SK-N-SH (cell line): ENCODE data around the gene CALML4. TPM values are rescaled to one million over a fixed set of nuclear protein-coding genes. Genes with fewer than 3 reads are reported as not detected.

Source experiments
- CTCF ChIA-PET: fragments of 300-600, 350-600 bp; formaldehyde crosslinking; extraction: SDS; loops from one replicate; lab custom pipeline; 2021; lab: Yijun Ruan, JAX
- POLR2A ChIA-PET: fragments of 350-600 bp; sonication (Branson Sonifier 250); formaldehyde crosslinking; extraction: SDS; loops from one replicate; lab custom pipeline; 2020; ENCODE audit warnings: antibody characterized with exemption, inconsistent platforms; lab: Yijun Ruan, JAX
- DNase-seq: peaks from one replicate; pipeline ENCODE4 v3.0.0; 2012
- H2AFZ ChIP-seq: fragments of 200-600 bp; sonication (generic); 2 replicates; pipeline ENCODE4 v1.8.1; 2016; ENCODE audit warnings: antibody characterized with exemption, mild to moderate bottlenecking, low read depth
- H3F3A ChIP-seq: fragments of 200-600 bp; sonication (generic); replicated peaks from 2 replicates; pipeline ENCODE3; 2016; ENCODE audit warnings: antibody characterized with exemption, mild to moderate bottlenecking; ENCODE audit not compliant: insufficient read depth
- H3K27ac ChIP-seq, 2 experiments: fragments of 200-500 bp in 1 of 2; fragments of 200-600 bp in 1 of 2; sonication (Bioruptor generic) in 1 of 2; sonication (generic), shearing (Covaris generic) in 1 of 2; 2 replicates each; pipeline versions ENCODE4 v1.5.1 to v1.6.1; 2014 to 2016; ENCODE audit warnings: low read depth in 2 of 2, inconsistent platforms in 1 of 2, low read length in 1 of 2, mild to moderate bottlenecking in 1 of 2, mixed read lengths in 1 of 2
- H3K27me3 ChIP-seq: fragments of 200-600 bp; sonication (generic), shearing (Covaris generic); 2 replicates; pipeline ENCODE4 v1.6.1; 2016; ENCODE audit warnings: mixed run types; ENCODE audit not compliant: insufficient read depth
- H3K36me3 ChIP-seq, 2 experiments: fragments of 200-500 bp in 1 of 2; fragments of 200-600 bp in 1 of 2; sonication (Bioruptor generic) in 1 of 2; sonication (generic) in 1 of 2; replicated peaks in 1 of 2; 2 replicates each; pipeline versions ENCODE3 to v1.5.1; 2014 to 2016; ENCODE audit warnings: low read length in 1 of 2, mild to moderate bottlenecking in 1 of 2; ENCODE audit not compliant: insufficient read depth in 2 of 2, control insufficient read depth in 1 of 2
- H3K4me1 ChIP-seq, 2 experiments: fragments of 200-500 bp in 1 of 2; fragments of 200-600 bp in 1 of 2; sonication (Bioruptor generic) in 1 of 2; sonication (generic), shearing (Covaris generic) in 1 of 2; 2 replicates each; pipeline versions ENCODE4 v1.5.1 to v1.6.1; 2014 to 2016; ENCODE audit warnings: low read depth in 1 of 2, low read length in 1 of 2, mixed run types in 1 of 2; ENCODE audit not compliant: insufficient read depth in 2 of 2, control insufficient read depth in 1 of 2
- H3K4me2 ChIP-seq: fragments of 200-600 bp; sonication (generic), shearing (Covaris generic); 2 replicates; pipeline ENCODE4 v1.6.1; 2017; ENCODE audit warnings: mixed run types
- H3K4me3 ChIP-seq, 2 experiments: fragments of 200-500 bp in 1 of 2; fragments of 200-600 bp in 1 of 2; sonication (Bioruptor generic) in 1 of 2; sonication (generic), shearing (Covaris generic) in 1 of 2; 2 replicates each; pipeline versions ENCODE4 v1.5.1 to v1.8.1; 2014 to 2016; ENCODE audit warnings: low read depth in 2 of 2, inconsistent platforms in 1 of 2, low read length in 1 of 2, mild to moderate bottlenecking in 1 of 2, mixed read lengths in 1 of 2, moderate library complexity in 1 of 2
- H3K79me2 ChIP-seq: fragments of 200-600 bp; sonication (generic); 2 replicates; pipeline ENCODE4 v1.8.1; 2017; ENCODE audit warnings: mild to moderate bottlenecking; ENCODE audit not compliant: insufficient read depth
- H3K9ac ChIP-seq: fragments of 200-600 bp; sonication (generic); 2 replicates; pipeline ENCODE4 v1.6.1; 2017; ENCODE audit warnings: mixed run types
- H3K9me2 ChIP-seq: fragments of 200-600 bp; sonication (generic); 2 replicates; pipeline ENCODE4 v1.6.1; 2017; ENCODE audit warnings: mixed run types
- H3K9me3 ChIP-seq: fragments of 200-600 bp; sonication (generic); 2 replicates; pipeline ENCODE4 v1.6.1; 2017; ENCODE audit warnings: mixed run types, mild to moderate bottlenecking, moderate library complexity
- H4K20me1 ChIP-seq: fragments of 200-600 bp; sonication (generic); 2 replicates; pipeline ENCODE4 v1.6.1; 2017; ENCODE audit warnings: mild to moderate bottlenecking, mixed run types; ENCODE audit not compliant: insufficient read depth
- EZH2phosphoT487 ChIP-seq: fragments of 200-600 bp; sonication (generic); IDR thresholded peaks from 2 replicates; pipeline ENCODE4 v1.6.1; 2017; ENCODE audit warnings: low read depth, mixed run types, mild to moderate bottlenecking, antibody characterized with exemption, moderate library complexity, borderline replicate concordance
- FOSL2 ChIP-seq: IDR thresholded peaks from 2 replicates; pipeline ENCODE4 v1.4.0; 2012; ENCODE audit warnings: low read depth, mild to moderate bottlenecking, moderate library complexity, borderline replicate concordance
- FOXM1 ChIP-seq: IDR thresholded peaks from 2 replicates; pipeline ENCODE4 v1.4.0; 2012; ENCODE audit warnings: low read depth, mild to moderate bottlenecking
- JUND ChIP-seq: IDR thresholded peaks from 2 replicates; pipeline ENCODE4 v1.4.0; 2012
- NRF1 ChIP-seq: IDR thresholded peaks from 2 replicates; pipeline ENCODE4 v1.6.1; 2012; ENCODE audit warnings: low read depth, mild to moderate bottlenecking, low read length
- RFX5 ChIP-seq: IDR thresholded peaks from 2 replicates; pipeline ENCODE4 v1.6.1; 2012; ENCODE audit warnings: mild to moderate bottlenecking, improper control_type of control experiment, low read length
- RXRA ChIP-seq: IDR thresholded peaks from 2 replicates; pipeline ENCODE4 v1.4.0; 2012; ENCODE audit warnings: low read depth, mild to moderate bottlenecking, borderline replicate concordance
- SIN3A ChIP-seq: IDR thresholded peaks from 2 replicates; pipeline ENCODE4 v1.6.1; 2012; ENCODE audit warnings: low read depth, mild to moderate bottlenecking, low read length, moderate library complexity, borderline replicate concordance
- SMC3 ChIP-seq: IDR thresholded peaks from 2 replicates; pipeline ENCODE4 v1.6.1; 2012; ENCODE audit warnings: low read depth, low read length, improper control_type of control experiment
- TCF12 ChIP-seq: IDR thresholded peaks from 2 replicates; pipeline ENCODE4 v1.4.0; 2012
- YY1 ChIP-seq: IDR thresholded peaks from 2 replicates; pipeline ENCODE4 v1.4.0; 2012; ENCODE audit warnings: low read depth, mild to moderate bottlenecking
- WGBS: methylation state at CpG from one replicate; pipeline ENCODE4 v1.1.6; 2017; ENCODE audit warnings: low lambda C conversion rate; 5-methylcytosine and 5-hydroxymethylcytosine counted together
- polyA plus RNA-seq, 3 experiments: library from polyadenylated mRNA; depleted of rRNA; stranded (reverse); fragments of >200 nt; gene quantifications; 2 replicates each; pipeline ENCODE4 v1.2.3, GENCODE V29; 2012
- TF ChIP-seq, protein P1 (sequence below): IDR thresholded peaks from 2 replicates; pipeline ENCODE4 v1.4.0; 2012; ENCODE audit warnings: low read depth

The CALML4 gene
- polyA plus RNA-seq, 1 of the 3 experiments (the other 2 are of a cell fraction) = 3.1 TPM

DNA sequence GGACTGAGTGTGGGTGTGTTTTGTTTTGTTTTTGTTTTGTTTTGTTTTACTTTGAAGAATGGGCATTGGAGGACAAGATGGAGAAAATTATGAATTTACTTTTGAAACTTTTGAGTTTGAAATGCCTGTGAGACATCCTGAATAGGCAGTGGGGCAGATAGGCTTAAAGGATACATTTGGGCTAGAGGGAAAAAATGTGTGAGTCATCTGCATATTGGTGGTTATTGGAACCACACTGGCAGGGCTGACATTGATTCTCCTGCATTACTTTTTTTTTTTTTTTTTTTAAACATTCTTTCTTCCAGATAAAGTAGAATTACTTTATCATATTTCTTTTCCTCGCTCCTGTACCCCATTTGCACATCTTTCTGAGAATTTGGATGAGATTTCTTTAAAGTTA, 56.1 kb downstream of the CALML4 start:
- no peak overlapping the region for H2AFZ ChIP-seq
- H3K9me3 ChIP-seq = no peaks in the 10 kb centered on the region
- POLR2A ChIA-PET = no interaction called here
- peak overlapping the region in 1 of 2 experiments; percentile 34; a peak in 1 of 4 replicates for H3K27ac ChIP-seq
- 88% methylated on average over 1 of the region's 1 CpG for WGBS
- H3K9ac ChIP-seq = no peak overlapping the region
- H3K27me3 ChIP-seq = no peaks in the 10 kb centered on the region
- CTCF ChIA-PET = interaction anchor here (2.2 to 2.9 kb wide), 2 partner anchors 17 to 286 kb away, joined by 4 to 12 read pairs; no protein-coding TSS in a partner anchor
- peaks cover 0 to 7% of the 10 kb centered on the region in 2 experiments; a peak in 1 of 4 replicates for H3K4me1 ChIP-seq
- H4K20me1 ChIP-seq = no peaks in the 10 kb centered on the region
- H3K36me3 ChIP-seq = peaks cover 9 to 31% of the 10 kb centered on the region in 2 experiments
- H3K4me2 ChIP-seq = no peak overlapping the region
- peaks cover 28% of the 10 kb centered on the region for H3F3A ChIP-seq
- H3K4me3 ChIP-seq = no peak overlapping the region
- DNase-seq = no peak
- H3K9me2 ChIP-seq = no peaks in the 10 kb centered on the region
- peaks cover 10% of the 10 kb centered on the region; the same call in 1 of the 2 replicates for H3K79me2 ChIP-seq
- TF ChIP-seq FOXM1 = no peak
- TF ChIP-seq, protein P1, sequence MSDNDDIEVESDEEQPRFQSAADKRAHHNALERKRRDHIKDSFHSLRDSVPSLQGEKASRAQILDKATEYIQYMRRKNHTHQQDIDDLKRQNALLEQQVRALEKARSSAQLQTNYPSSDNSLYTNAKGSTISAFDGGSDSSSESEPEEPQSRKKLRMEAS = no peak
- 0 out of 2 replicates have a peak, but pooled peaks have one; percentile 20 for TF ChIP-seq TCF12
- TF ChIP-seq JUND = 0 out of 2 replicates have a peak, but pooled peaks have one; percentile 35
- TF ChIP-seq FOSL2 = peak; percentile 72

DNA sequence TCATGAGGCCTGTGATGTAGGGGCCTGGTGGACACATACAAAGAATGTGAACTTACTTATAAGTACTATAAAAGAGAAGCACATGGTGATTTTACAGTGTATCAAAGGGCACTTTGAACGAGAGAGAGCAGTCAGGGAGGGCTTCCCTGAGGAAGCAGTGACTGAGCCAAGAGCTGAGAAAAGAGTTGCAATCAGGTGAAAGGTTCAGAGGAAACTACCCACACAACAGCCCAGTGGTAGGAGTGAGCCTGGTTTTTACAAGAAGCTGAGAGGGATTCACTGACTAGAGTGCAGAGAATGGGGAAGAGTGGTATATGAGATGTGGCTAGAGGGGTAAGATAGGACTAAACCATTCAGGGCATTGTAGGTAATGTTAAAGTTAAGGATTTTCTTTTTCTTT, 57.1 kb downstream of the CALML4 start:
- Histone ChIP-seq H3K4me2 (no peak overlapping the region), H3K27me3 (no peaks in the 10 kb centered on the region), H2AFZ (no peak overlapping the region), H4K20me1 (no peaks in the 10 kb centered on the region), H3K27ac (no peak overlapping the region), H3K9me3 (no peaks in the 10 kb centered on the region), H3K4me3 (no peak overlapping the region), H3K9me2 (no peaks in the 10 kb centered on the region), H3K4me1 (peaks cover 0 to 7% of the 10 kb centered on the region in 2 experiments; a peak in 1 of 4 replicates), H3K9ac (no peak overlapping the region), H3K79me2 (peaks cover 10% of the 10 kb centered on the region; the same call in 1 of the 2 replicates), H3F3A (peaks cover 28% of the 10 kb centered on the region), H3K36me3 (peaks cover 14 to 28% of the 10 kb centered on the region in 2 experiments)
- WGBS = 89% methylated on average over 1 of the region's 1 CpG
- ChIA-PET POLR2A (no interaction called here), CTCF (interaction anchor here (2.2 to 2.9 kb wide), 2 partner anchors 15 to 285 kb away, joined by 4 to 12 read pairs; no protein-coding TSS in a partner anchor)
- no peak for TF ChIP-seq YY1
- TF ChIP-seq RFX5 = no peak
- no peak for TF ChIP-seq SIN3A
- DNase-seq = no peak

DNA sequence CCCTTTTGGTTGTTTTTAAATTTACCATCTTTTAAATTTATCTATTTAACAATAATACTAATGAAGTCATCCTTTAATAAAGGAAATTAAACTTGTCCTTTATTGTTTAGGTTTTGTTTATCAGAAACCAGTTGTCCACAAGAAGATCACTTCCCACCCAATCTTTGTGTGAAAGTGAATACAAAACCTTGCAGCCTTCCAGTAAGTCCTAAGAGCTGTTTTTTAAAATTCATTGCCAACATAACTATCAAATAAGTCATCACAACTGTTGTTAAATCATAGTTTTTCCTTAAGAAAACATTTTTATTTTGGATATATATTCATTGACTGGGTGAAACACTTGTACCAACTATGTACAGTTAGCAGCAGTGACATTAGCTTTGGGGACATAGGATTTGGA, 59.4 kb downstream of the CALML4 start:
- no peaks in the 10 kb centered on the region for H3K9me3 ChIP-seq
- H3K9ac ChIP-seq = no peak overlapping the region
- peaks cover 0 to 7% of the 10 kb centered on the region in 2 experiments; a peak in 2 of 4 replicates for H3K4me1 ChIP-seq
- no peak for DNase-seq
- no peaks in the 10 kb centered on the region for H3K27me3 ChIP-seq
- H3K36me3 ChIP-seq = peaks cover 15 to 28% of the 10 kb centered on the region in 2 experiments
- no peaks in the 10 kb centered on the region for H3K9me2 ChIP-seq
- H3K27ac ChIP-seq = no peak overlapping the region
- peaks cover 10% of the 10 kb centered on the region; the same call in 1 of the 2 replicates for H3K79me2 ChIP-seq
- ChIA-PET POLR2A (no interaction called here), CTCF (interaction anchor here (3.3 kb wide), 1 partner anchor 9 kb away, joined by 14 read pairs; no protein-coding TSS in a partner anchor)
- no peak overlapping the region for H3K4me2 ChIP-seq
- H2AFZ ChIP-seq = no peak overlapping the region
- H3F3A ChIP-seq = peaks cover 26% of the 10 kb centered on the region
- H4K20me1 ChIP-seq = no peaks in the 10 kb centered on the region
- TF ChIP-seq YY1 = no peak
- TF ChIP-seq, protein P1 = no peak
- no peak for TF ChIP-seq EZH2phosphoT487
- TF ChIP-seq FOSL2 = no peak
- TF ChIP-seq RXRA = no peak
- TF ChIP-seq NRF1 = no peak
- TF ChIP-seq SMC3 = no peak
- no peak overlapping the region for H3K4me3 ChIP-seq
